Activated T-helper 9 cell treated with anti-CD3 and anti-CD28 coated beads, Interleukin-2, amount 50 U/mL, for 16 hours (primary cell): ENCODE data around the gene WIPF3.

ENCODE experiments used
- DNase-seq: peaks from one replicate; pipeline ENCODE4 v3.0.0-alpha.2; 2020; ENCODE audit warnings: low read depth

Gene WIPF3

GRCh38 chr7:29809533-29810155 is 3.3 kb downstream of the WIPF3 start:
- no peak for DNase-seq

GRCh38 chr7:29810297-29810696 is 4.0 kb downstream of the WIPF3 start:
- DNase-seq = no peak

- no peak for DNase-seq
Observed at GRCh38 chr7:29810813-29811482, 4.6 kb downstream of the WIPF3 start.

- no peak for DNase-seq
Observed at GRCh38 chr7:29811586-29811985, 5.3 kb downstream of the WIPF3 start.

GRCh38 chr7:29812185-29812876 is 6.0 kb downstream of the WIPF3 start:
- no peak for DNase-seq

- no peak for DNase-seq
Observed at GRCh38 chr7:29815181-29816105, 9.1 kb downstream of the WIPF3 start.

GRCh38 chr7:29818308-29818707 is 12.0 kb downstream of the WIPF3 start:
- no peak for DNase-seq

- DNase-seq = no peak
Observed at GRCh38 chr7:29825775-29826529, 19.6 kb downstream of the WIPF3 start.

GRCh38 chr7:29826530-29826822 is 20.2 kb downstream of the WIPF3 start:
- no peak for DNase-seq

GRCh38 chr7:29826904-29827303 is 20.6 kb downstream of the WIPF3 start:
- DNase-seq = no peak

- DNase-seq = no peak
Observed at GRCh38 chr7:29831705-29832104, 25.4 kb downstream of the WIPF3 start.

GRCh38 chr7:29833929-29834328 is 27.6 kb downstream of the WIPF3 start:
- no peak for DNase-seq

GRCh38 chr7:29835718-29836117 is 29.4 kb downstream of the WIPF3 start:
- no peak for DNase-seq

- no peak for DNase-seq
Observed at GRCh38 chr7:29839302-29839701, 33.0 kb downstream of the WIPF3 start.

- no peak for DNase-seq
Observed at GRCh38 chr7:29839921-29840320, 33.6 kb downstream of the WIPF3 start.

- no peak for DNase-seq
Observed at GRCh38 chr7:29840701-29841100, 34.4 kb downstream of the WIPF3 start.

GRCh38 chr7:29841926-29842701 is 35.8 kb downstream of the WIPF3 start:
- DNase-seq = no peak

GRCh38 chr7:29843093-29843492 is 36.8 kb downstream of the WIPF3 start:
- DNase-seq = no peak

- no peak for DNase-seq
Observed at GRCh38 chr7:29843726-29844125, 37.4 kb downstream of the WIPF3 start.

- DNase-seq = no peak
Observed at GRCh38 chr7:29844559-29844958, 38.3 kb downstream of the WIPF3 start.

GRCh38 chr7:29847496-29847895 is 41.2 kb downstream of the WIPF3 start:
- DNase-seq = no peak
